HL-60 (cell line): Measurements from ENCODE around the gene NTN1.

Experiments
- DNase-seq, 2 experiments: peaks; one replicate each; pipeline ENCODE4 v3.0.0-alpha.2; 2010 to 2020; ENCODE audit warnings: low read depth in 1 of 2, low spot score in 1 of 2
- H3K27ac ChIP-seq: fragments of 250-450 bp; sonication (Bioruptor Pico); replicated peaks from 2 replicates; pipeline ENCODE4 v1.5.1; 2020; ENCODE audit warnings: mild to moderate bottlenecking, moderate library complexity
- H3K27me3 ChIP-seq: fragments of 250-450 bp; sonication (Bioruptor Pico); 2 replicates; pipeline ENCODE4 v1.5.1; 2021; ENCODE audit warnings: mild to moderate bottlenecking, moderate library complexity; ENCODE audit not compliant: insufficient read depth, poor library complexity, severe bottlenecking
- H3K4me3 ChIP-seq: replicated peaks from 2 replicates; pipeline ENCODE4 v1.5.1; 2011; ENCODE audit warnings: mild to moderate bottlenecking, control low read depth, low read length; ENCODE audit not compliant: insufficient read depth
- CTCF ChIP-seq: IDR thresholded peaks from one replicate; pipeline ENCODE4 v1.5.1; 2011; ENCODE audit warnings: low read length, control low read depth, inconsistent platforms; ENCODE audit not compliant: insufficient read depth
- GABPA ChIP-seq: IDR thresholded peaks from 2 replicates; pipeline ENCODE4 v1.6.1; 2012; ENCODE audit warnings: low read depth
- POLR2AphosphoS5 ChIP-seq: IDR thresholded peaks from 2 replicates; pipeline ENCODE4 v1.6.1; 2012; ENCODE audit warnings: low read depth
- REST ChIP-seq: IDR thresholded peaks from 2 replicates; pipeline ENCODE4 v1.6.1; 2012; ENCODE audit warnings: low read depth; ENCODE audit not compliant: insufficient replicate concordance
- SPI1 ChIP-seq: IDR thresholded peaks from 2 replicates; pipeline ENCODE4 v1.6.1; 2012; ENCODE audit warnings: low read depth, mild to moderate bottlenecking, borderline replicate concordance

Gene NTN1

GRCh38 chr17:9242497-9242881 lies 221.2 kb downstream of the NTN1 start:
- TF ChIP-seq POLR2AphosphoS5 (no peak), GABPA (no peak), CTCF (no peak), SPI1 (no peak), REST (no peak)
- Histone ChIP-seq H3K27me3 (no peaks in the 10 kb centered on the region), H3K27ac (no peak overlapping the region), H3K4me3 (no peak overlapping the region)
- no peak for DNase-seq

- H3K27ac ChIP-seq = no peak overlapping the region
- no peak overlapping the region for H3K4me3 ChIP-seq
- no peaks in the 10 kb centered on the region for H3K27me3 ChIP-seq
- DNase-seq = no peak
- TF ChIP-seq POLR2AphosphoS5 (no peak), SPI1 (no peak), GABPA (no peak), REST (no peak), CTCF (no peak)
Measured at GRCh38 chr17:9242983-9243382, 221.7 kb downstream of the NTN1 start.

GRCh38 chr17:9244066-9245052 lies 223.0 kb downstream of the NTN1 start:
- TF ChIP-seq REST (no peak), SPI1 (no peak)
- Histone ChIP-seq H3K4me3 (no peak overlapping the region), H3K27me3 (no peaks in the 10 kb centered on the region), H3K27ac (no peak overlapping the region)
- no peak for DNase-seq
